K562 (cell line): ENCODE measurements around the gene NECTIN4. TPM values are rescaled to one million over a fixed set of nuclear protein-coding genes. Genes with fewer than 3 reads are reported as not detected.

ENCODE experiments used
- ATAC-seq: fragments of 200-7000 bp; cut with Tn5 transposase; 3 replicates; pipeline ENCODE4 v1.9.1; 2020; ENCODE audit warnings: moderate library complexity
- BruUV-seq: library from RNA; stranded (reverse); fragments of 400-500 nt; replicated peaks from 2 replicates; lab custom pipeline; 2021; lab: Mats Ljungman, UMichigan
- CTCF ChIA-PET: fragments of 300-600 bp; formaldehyde crosslinking; extraction: SDS; loops from one replicate; lab custom pipeline; 2021; ENCODE audit warnings: low intra/inter-chr PET ratio; lab: Yijun Ruan, JAX
- POLR2A ChIA-PET: fragments of 300-600, 350-650 bp; sonication (Branson Sonifier 250); formaldehyde crosslinking; extraction: SDS; loops from one replicate; lab custom pipeline; 2021; ENCODE audit warnings: antibody characterized with exemption, inconsistent platforms; lab: Yijun Ruan, JAX
- DNase-seq, 4 experiments: peaks; one replicate each; pipeline versions ENCODE4 v3.0.0 to v3.0.0-alpha.2; 2011 to 2018; ENCODE audit warnings: low spot score in 3 of 4, mixed read lengths in 3 of 4; ENCODE audit errors: extremely low read depth in 1 of 4
- FAIRE-seq: peaks from 2 replicates; lab custom pipeline; 2011; peaks lifted over from hg19 to GRCh38; lab: Jason Lieb, UNC
- H2AFZ ChIP-seq: 2 replicates; pipeline ENCODE4 v1.6.0; 2011; ENCODE audit warnings: low read depth, low read length, control low read depth, inconsistent platforms
- H3K27ac ChIP-seq: fragments of 200-600 bp; 3 replicates; pipeline ENCODE4 v1.8.0; 2011; ENCODE audit warnings: low read depth, mild to moderate bottlenecking, control low read depth, inconsistent platforms, low read length, moderate library complexity, mixed read lengths; ENCODE audit errors: extremely low read depth
- H3K27me3 ChIP-seq, 2 experiments: fragments of 300-600 bp in 1 of 2; 2 replicates in 1 of 2; 3 replicates in 1 of 2; pipeline versions ENCODE4 v1.6.0 to v1.8.0; 2011; ENCODE audit warnings: inconsistent platforms in 2 of 2, low read length in 2 of 2, mild to moderate bottlenecking in 1 of 2, mixed read lengths in 1 of 2, moderate library complexity in 1 of 2; ENCODE audit not compliant: control insufficient read depth in 2 of 2, insufficient read depth in 2 of 2
- H3K36me3 ChIP-seq: fragments of 300-600 bp; 3 replicates; pipeline ENCODE4 v1.8.0; 2011; ENCODE audit warnings: mild to moderate bottlenecking, low read length, inconsistent platforms; ENCODE audit not compliant: control insufficient read depth, insufficient read depth
- H3K4me1 ChIP-seq, 2 experiments: fragments of 200-600 bp in 1 of 2; replicated peaks in 1 of 2; 2 replicates in 1 of 2; 3 replicates in 1 of 2; pipeline versions ENCODE4 v1.5.1 to v1.8.0; 2011; ENCODE audit warnings: inconsistent platforms in 2 of 2, low read length in 2 of 2, mild to moderate bottlenecking in 1 of 2, mixed read lengths in 1 of 2, moderate library complexity in 1 of 2; ENCODE audit not compliant: control insufficient read depth in 2 of 2, insufficient read depth in 2 of 2
- H3K4me2 ChIP-seq: 2 replicates; pipeline ENCODE4 v1.6.1; 2011; ENCODE audit warnings: low read length, control low read depth, inconsistent platforms, mixed read lengths; ENCODE audit not compliant: insufficient read depth
- H3K4me3 ChIP-seq: fragments of 200-600 bp; sonication (generic), shearing (Covaris generic); 2 replicates; pipeline ENCODE4 v1.5.1; 2016; ENCODE audit warnings: control low read depth, inconsistent platforms
- H3K79me2 ChIP-seq: fragments of 200-600 bp; 3 replicates; pipeline ENCODE4 v1.8.0; 2011; ENCODE audit warnings: low read length, inconsistent platforms; ENCODE audit not compliant: control insufficient read depth, insufficient read depth
- H3K9ac ChIP-seq, 2 experiments: 2 replicates each; pipeline versions ENCODE4 v1.6.0 to v1.6.1; 2011; ENCODE audit warnings: low read depth in 2 of 2, low read length in 2 of 2, control low read depth in 1 of 2, inconsistent platforms in 1 of 2, mild to moderate bottlenecking in 1 of 2, mixed read lengths in 1 of 2; ENCODE audit not compliant: insufficient read depth in 1 of 2
- H3K9me1 ChIP-seq: one replicate; pipeline ENCODE4 v1.6.0; 2011; ENCODE audit warnings: inconsistent platforms, mild to moderate bottlenecking, low read length, moderate library complexity; ENCODE audit not compliant: control insufficient read depth, insufficient read depth
- H3K9me3 ChIP-seq: replicated peaks from 2 replicates; pipeline ENCODE4 v1.5.1; 2011; ENCODE audit warnings: low read depth, low read length, inconsistent platforms; ENCODE audit not compliant: control insufficient read depth, insufficient read depth
- H4K20me1 ChIP-seq: replicated peaks from 2 replicates; pipeline ENCODE4 v1.6.1; 2011; ENCODE audit warnings: low read length, inconsistent platforms, mixed read lengths; ENCODE audit not compliant: control insufficient read depth, insufficient read depth
- KAT2B ChIP-seq: IDR thresholded peaks from one replicate; pipeline ENCODE4 v1.6.1; 2012; ENCODE audit warnings: low read depth, mild to moderate bottlenecking, control low read depth, inconsistent platforms, low read length, moderate library complexity
- KLF13 ChIP-seq: fragments of 450-650 bp; IDR thresholded peaks from 2 replicates; pipeline ENCODE4 v1.6.1; 2016; ENCODE audit warnings: missing genetic modification characterization, low read depth, mild to moderate bottlenecking, missing compliant biosample characterization, moderate library complexity, borderline replicate concordance
- OTX1 ChIP-seq: fragments of 450-650 bp; formaldehyde crosslinking; IDR thresholded peaks from 2 replicates; pipeline ENCODE4 v1.4.0; 2022; ENCODE audit warnings: mild to moderate bottlenecking
- SETDB1 ChIP-seq: IDR thresholded peaks from one replicate; pipeline ENCODE4 v1.6.1; 2012; ENCODE audit warnings: low read length, control low read depth, inconsistent platforms
- WGBS: fragments of 100-300 bp; shearing (Covaris generic); methylation state at CpG from one replicate; pipeline ENCODE4 v1.1.6; 2016; ENCODE audit warnings: low coverage, mixed read lengths; ENCODE audit not compliant: insufficient coverage; ENCODE audit errors: missing lambda C conversion rate; 5-methylcytosine and 5-hydroxymethylcytosine counted together
- in situ Hi-C: fragments of 300-500 bp; cut with MboI; formaldehyde crosslinking; loops from 4 replicates; pipeline ENCODE4 v1.15.0; 2018; ENCODE audit warnings: inconsistent platforms, mixed read lengths
- intact Hi-C: fragments of 100-400 bp; cut with micrococcal nuclease; formaldehyde crosslinking; loops from 2 replicates; pipeline ENCODE4 v1.14.2; 2022
- polyA plus RNA-seq, 8 experiments: library from polyadenylated mRNA; depleted of rRNA in 4 of 8; stranded (reverse) in 5 of 8; unstranded in 3 of 8; fragments of >200 nt; fragmentation: Nextera tagmentation in 2 of 8; fragmentation: Illumina TruSeq in 1 of 8; extraction: Ambion mirVana in 2 of 8; extraction: Trizol in 1 of 8; gene quantifications; 2 replicates each; pipeline versions ENCODE4 v1.2.1 to v1.2.3, GENCODE V29; 2011 to 2014; ENCODE audit warnings: inconsistent platforms in 1 of 8, missing spikeins in 1 of 8
- total RNA-seq, 7 experiments: library from RNA; depleted of rRNA in 6 of 7; stranded (reverse); fragments of >200 nt in 6 of 7; fragmentation: Illumina TruSeq in 2 of 7; extraction: Trizol in 2 of 7; gene quantifications; 2 replicates each; pipeline versions ENCODE4 v1.2.1 to v1.2.3, GENCODE V29; 2011 to 2021; ENCODE audit warnings: low replicate concordance in 1 of 7

NECTIN4 gene
- total and polyA plus RNA-seq, 9 of the 15 experiments (the other 6 are each of a cell fraction or from before 2014, with no cell fraction given) = 0.01 to 0.09 TPM; not detected in 7

DNA sequence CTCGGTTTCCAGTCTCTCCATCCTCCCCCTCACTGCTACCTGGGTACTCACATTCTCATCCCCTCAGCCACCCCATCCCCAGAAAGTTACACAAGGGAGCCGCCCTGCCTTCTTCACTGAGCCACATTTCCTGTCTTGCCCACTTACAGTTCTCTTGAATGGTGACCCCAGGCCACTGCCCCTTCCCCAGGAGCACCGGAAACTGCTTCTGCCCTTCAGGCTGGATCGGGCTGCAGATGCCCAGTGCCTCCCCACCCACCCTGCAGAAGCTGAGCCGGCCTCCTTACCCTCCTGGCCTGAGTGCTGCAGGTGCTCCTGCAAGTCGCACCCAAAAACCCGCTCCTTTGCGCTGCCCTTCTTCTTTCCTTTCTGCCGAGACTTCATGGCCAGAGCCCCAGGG is 20.1 kb downstream of the NECTIN4 start:
- no peaks in the 10 kb centered on the region for H4K20me1 ChIP-seq
- ATAC-seq = no peak
- FAIRE-seq = no peak
- intact Hi-C loops = no loop called here
- no TSS peak for BruUV-seq
- CTCF ChIA-PET = no interaction called here
- H3K27me3 ChIP-seq = no peaks in the 10 kb centered on the region; a peak in 1 of 5 replicates
- in situ Hi-C loops = no loop called here
- no peak overlapping the region for H3K27ac ChIP-seq
- TF ChIP-seq KLF13 (tag) (no peak), SETDB1 (no peak), KAT2B (no peak), OTX1 (CRISPR knock-in tag) (0 out of 2 replicates have a peak, but pooled peaks have one; percentile 21)
- H3K9me3 ChIP-seq = no peaks in the 10 kb centered on the region
- H3K9ac ChIP-seq = peak overlapping the region in 1 of 2 experiments; percentile 62; a peak in 1 of 4 replicates
- POLR2A ChIA-PET = interaction anchor here (1.0 to 3.3 kb wide), 3 partner anchors 17 to 30 kb away, joined by 3 to 19 read pairs (median 3); partner anchors contain the start of gene USF1
- H2AFZ ChIP-seq = peak overlapping the region; percentile 86; the same call in 1 of the 2 replicates
- no peaks in the 10 kb centered on the region for H3K9me1 ChIP-seq
- WGBS = 48% methylated on average over 6 of the region's 9 CpGs
- peaks cover 17 to 21% of the 10 kb centered on the region in 2 experiments for H3K4me1 ChIP-seq
- H3K79me2 ChIP-seq = no peaks in the 10 kb centered on the region
- H3K4me2 ChIP-seq = no peak overlapping the region
- H3K4me3 ChIP-seq = no peak overlapping the region
- H3K36me3 ChIP-seq = no peaks in the 10 kb centered on the region
- DNase-seq = no peak
